Stomach (tissue), 9 donors: ENCODE measurements around the gene PRKCB. TPM values are rescaled to one million over a fixed set of nuclear protein-coding genes. Genes with fewer than 3 reads are reported as not detected.
"Not testable (repeated sequence)": the region's sequence is repeated elsewhere in the genome, so short reads cannot be mapped to it uniquely, and the experiment has no call there.

Experiments used
- DNase-seq, 2 donors: peaks; one replicate each; pipeline versions ENCODE4 v3.0.0 to v3.0.0-alpha.2; 2013 to 2019
- H3K27ac ChIP-seq, 5 donors: fragments of 200-600 bp in 4 of 5; sonication (generic) in 4 of 5; one replicate each; pipeline ENCODE4 v1.5.1; 2013 to 2019; ENCODE audit warnings: mild to moderate bottlenecking in 1 of 5, moderate library complexity in 1 of 5
- H3K27me3 ChIP-seq, 3 donors: fragments of 200-600 bp; sonication (generic); one replicate each; pipeline ENCODE4 v1.5.1; 2017 to 2019; ENCODE audit warnings: mixed run types in 1 of 3
- H3K36me3 ChIP-seq, 4 donors: fragments of 200-600 bp; sonication (generic); 1 replicate in 3 of 4; 2 replicates in 1 of 4; pipeline ENCODE4 v1.5.1; 2016 to 2019
- H3K4me1 ChIP-seq, 4 donors: fragments of 200-600 bp; sonication (generic); one replicate each; pipeline ENCODE4 v1.5.1; 2016 to 2019
- H3K4me3 ChIP-seq, 4 donors: fragments of 200-600 bp; sonication (generic) in 3 of 4; one replicate each; pipeline ENCODE4 v1.5.1; 2016 to 2019; ENCODE audit warnings: mild to moderate bottlenecking in 1 of 4
- H3K9me3 ChIP-seq, 4 donors: fragments of 200-600 bp; sonication (generic); one replicate each; pipeline ENCODE4 v1.5.1; 2016 to 2019
- EP300 ChIP-seq: sonication (generic); formaldehyde crosslinking; IDR thresholded peaks from one replicate; pipeline ENCODE4 v1.6.1; 2017; ENCODE audit warnings: antibody characterized with exemption
- POLR2A ChIP-seq, 4 donors: fragments of 450-650 bp; IDR thresholded peaks; one replicate each; pipeline ENCODE4 v1.6.1; 2016; ENCODE audit warnings: antibody characterized with exemption in 4 of 4, control low read depth in 2 of 4, mild to moderate bottlenecking in 1 of 4, moderate library complexity in 1 of 4
- POLR2AphosphoS5 ChIP-seq, 3 donors: sonication (generic); formaldehyde crosslinking; IDR thresholded peaks; one replicate each; pipeline ENCODE4 v1.6.1; 2016; ENCODE audit warnings: antibody characterized with exemption in 3 of 3
- WGBS, 5 donors: extraction: QIAGEN DNeasy Blood & Tissue Kit in 3 of 5; methylation state at CpG; one replicate each; pipeline versions ENCODE4 v1.1.5 to v1.1.7; 2013 to 2018; 5-methylcytosine and 5-hydroxymethylcytosine counted together
- intact Hi-C: fragments of 100-400 bp; cut with DNase I; formaldehyde crosslinking; loops from one replicate; pipeline ENCODE4 v1.15.1; 2023; ENCODE audit warnings: low total_unique reads
- polyA plus RNA-seq, 3 donors: library from polyadenylated mRNA; stranded (reverse); fragments of 200-250 nt; gene quantifications; one replicate each; pipeline ENCODE4 v1.2.3, GENCODE V29; 2013
- total RNA-seq, 5 donors: library from RNA; depleted of rRNA; stranded (reverse); fragments of >200 nt; gene quantifications; one replicate each; pipeline versions ENCODE4 v1.1.0 to v1.2.3, GENCODE V29; 2014 to 2016
- TF ChIP-seq, protein P1 (sequence below), 7 experiments: fragments of 450-650 bp in 4 of 7; fragments of 200-600 bp in 3 of 7; sonication (generic) in 3 of 7; IDR thresholded peaks; one replicate each; pipeline ENCODE4 v1.5.1; 2016 to 2019; ENCODE audit warnings: antibody characterized with exemption in 7 of 7, control low read depth in 2 of 7, mild to moderate bottlenecking in 1 of 7
- donor health status: healthy with polysubstance abuse.
- donor health status: Bipolar disorder and iron deficiency.
- donor health status: healthy.

Gene PRKCB
- total and polyA plus RNA-seq, 8 donors: 1.1 to 49.6 (median 14.7) TPM

DNA sequence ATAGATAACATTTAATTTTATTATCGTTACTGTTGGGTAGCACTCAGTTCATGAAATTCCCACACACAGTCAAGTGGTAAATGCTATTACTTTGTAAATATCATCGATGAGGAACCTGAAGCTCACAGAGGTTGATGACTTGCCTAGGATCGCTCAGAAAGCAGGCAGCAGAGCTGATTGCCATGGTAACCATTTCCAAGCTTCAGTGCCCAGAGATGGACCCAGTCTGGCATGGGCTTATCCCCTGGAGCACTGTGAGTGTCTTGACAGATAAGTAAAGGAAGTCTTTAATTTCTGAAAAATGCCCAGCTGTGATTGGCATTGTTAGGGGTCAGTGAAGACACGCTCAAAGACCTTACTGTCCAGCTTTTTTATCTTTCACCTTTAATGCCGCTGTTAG is 95.0 kb downstream of the PRKCB start:
- H3K4me3 ChIP-seq: no peak overlapping the region
- no peaks in the 10 kb centered on the region for H3K36me3 ChIP-seq
- no peaks in the 10 kb centered on the region for H3K9me3 ChIP-seq
- WGBS, 5 donors: 83 to 89% (median 85%) methylated on average over 5 of the region's 5 CpGs
- H3K27ac ChIP-seq: no peak overlapping the region
- DNase-seq: no peak
- no peak for TF ChIP-seq EP300
- no peak for TF ChIP-seq POLR2AphosphoS5 (IDR thresholded peaks at IDR 0.05)
- TF ChIP-seq, protein P1, sequence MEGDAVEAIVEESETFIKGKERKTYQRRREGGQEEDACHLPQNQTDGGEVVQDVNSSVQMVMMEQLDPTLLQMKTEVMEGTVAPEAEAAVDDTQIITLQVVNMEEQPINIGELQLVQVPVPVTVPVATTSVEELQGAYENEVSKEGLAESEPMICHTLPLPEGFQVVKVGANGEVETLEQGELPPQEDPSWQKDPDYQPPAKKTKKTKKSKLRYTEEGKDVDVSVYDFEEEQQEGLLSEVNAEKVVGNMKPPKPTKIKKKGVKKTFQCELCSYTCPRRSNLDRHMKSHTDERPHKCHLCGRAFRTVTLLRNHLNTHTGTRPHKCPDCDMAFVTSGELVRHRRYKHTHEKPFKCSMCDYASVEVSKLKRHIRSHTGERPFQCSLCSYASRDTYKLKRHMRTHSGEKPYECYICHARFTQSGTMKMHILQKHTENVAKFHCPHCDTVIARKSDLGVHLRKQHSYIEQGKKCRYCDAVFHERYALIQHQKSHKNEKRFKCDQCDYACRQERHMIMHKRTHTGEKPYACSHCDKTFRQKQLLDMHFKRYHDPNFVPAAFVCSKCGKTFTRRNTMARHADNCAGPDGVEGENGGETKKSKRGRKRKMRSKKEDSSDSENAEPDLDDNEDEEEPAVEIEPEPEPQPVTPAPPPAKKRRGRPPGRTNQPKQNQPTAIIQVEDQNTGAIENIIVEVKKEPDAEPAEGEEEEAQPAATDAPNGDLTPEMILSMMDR (IDR thresholded peaks at IDR 0.05): no peak
- no peak for TF ChIP-seq POLR2A (IDR thresholded peaks at IDR 0.05)
- intact Hi-C loops: no loop called here
- H3K4me1 ChIP-seq: no peaks in the 10 kb centered on the region
- peaks cover 0 to 8% (median 0%) of the 10 kb centered on the region in 3 donors for H3K27me3 ChIP-seq

DNA sequence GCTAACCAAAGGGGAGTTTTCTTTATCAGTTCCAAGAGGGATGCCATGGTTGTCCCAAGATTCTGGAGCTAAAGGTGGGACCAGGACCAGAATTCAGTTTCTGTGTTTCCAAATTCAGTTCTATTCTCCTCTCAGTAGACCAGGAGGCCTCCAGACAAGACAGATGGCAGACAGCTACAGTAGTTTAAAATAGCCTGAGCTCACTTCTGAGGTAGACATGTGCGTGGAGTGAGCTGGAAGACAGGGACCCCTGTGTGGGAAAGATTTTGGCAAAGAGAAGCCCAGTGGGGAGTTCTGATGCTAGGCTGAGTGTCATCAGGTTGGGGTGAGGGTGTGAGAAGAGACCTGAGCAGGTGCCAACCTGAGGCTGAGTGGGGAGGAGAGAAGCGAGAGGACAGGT is 95.4 kb downstream of the PRKCB start:
- DNase-seq: no peak
- Histone ChIP-seq H3K36me3 (no peaks in the 10 kb centered on the region), H3K27ac (no peak overlapping the region), H3K4me3 (no peak overlapping the region), H3K4me1 (no peaks in the 10 kb centered on the region), H3K9me3 (no peaks in the 10 kb centered on the region), H3K27me3 (peaks cover 0 to 8% (median 0%) of the 10 kb centered on the region in 3 donors)
- intact Hi-C loops: no loop called here
- TF ChIP-seq EP300 (no peak), POLR2AphosphoS5 (IDR thresholded peaks at IDR 0.05) (no peak), POLR2A (IDR thresholded peaks at IDR 0.05) (no peak)
- TF ChIP-seq, protein P1 (IDR thresholded peaks at IDR 0.05): no peak
- 79 to 94% (median 91%) methylated on average over 2 of the region's 2 CpGs for WGBS, 5 donors

DNA sequence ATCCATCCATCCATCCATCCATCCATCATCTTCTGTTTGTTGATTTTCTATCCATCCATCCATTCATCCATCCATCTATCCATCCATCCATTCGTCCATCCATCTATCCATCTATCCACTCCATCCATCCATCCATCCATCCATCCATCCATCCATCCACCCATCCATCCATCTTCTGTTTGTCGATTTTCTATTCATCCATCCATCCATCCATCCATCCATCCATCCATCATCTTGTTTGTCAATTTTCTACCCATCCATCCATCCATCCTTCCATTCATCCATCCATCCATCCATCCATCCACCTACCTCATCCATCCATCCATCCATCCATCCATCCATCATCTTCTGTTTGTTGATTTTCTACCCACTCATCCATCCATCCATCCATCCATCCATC is 97.9 kb downstream of the PRKCB start:
- WGBS, 5 donors: 65 to 82% (median 74%) methylated on average over 2 of the region's 2 CpGs
- H3K9me3 ChIP-seq, intact Hi-C loops, H3K36me3 ChIP-seq, H3K4me3 ChIP-seq, H3K27ac ChIP-seq, DNase-seq, H3K27me3 ChIP-seq, H3K4me1 ChIP-seq: not testable (repeated sequence)

DNA sequence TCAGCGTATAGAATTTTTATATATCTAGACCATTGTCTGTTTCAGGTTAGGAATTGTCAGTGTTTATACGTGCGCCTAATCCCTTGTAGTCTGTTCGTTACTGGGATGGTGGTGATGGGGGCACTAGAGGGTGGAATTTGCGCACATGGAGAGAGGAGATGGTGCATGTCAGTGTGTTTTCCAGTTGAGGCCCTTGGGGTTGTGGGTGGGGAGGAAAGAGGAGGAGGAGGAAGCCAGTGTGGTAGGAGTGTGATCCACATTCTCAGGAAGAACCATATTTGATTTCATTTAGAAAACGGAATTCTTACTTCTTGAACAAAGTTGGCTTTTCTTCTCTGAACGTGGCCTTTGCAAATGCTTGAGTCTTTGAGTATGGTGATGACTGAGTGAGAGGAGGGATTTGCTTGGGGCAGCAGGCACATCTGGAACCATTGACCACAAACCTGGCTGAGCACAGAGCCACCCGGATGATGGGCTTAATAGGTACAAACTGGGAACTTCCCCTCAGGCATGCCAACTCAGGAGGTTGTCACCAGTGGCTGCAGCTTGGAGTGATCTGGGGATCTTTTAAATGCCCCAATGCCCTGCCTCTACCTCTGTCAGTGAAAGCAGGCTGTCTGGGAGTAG is 98.9 kb downstream of the PRKCB start:
- intact Hi-C loops: no loop called here
- TF ChIP-seq, protein P1 (IDR thresholded peaks at IDR 0.05): no peak
- no peak for TF ChIP-seq POLR2AphosphoS5 (IDR thresholded peaks at IDR 0.05)
- TF ChIP-seq POLR2A (IDR thresholded peaks at IDR 0.05): no peak
- no peak for TF ChIP-seq EP300
- Histone ChIP-seq H3K4me1 (peaks cover 0 to under 1% (median 0%) of the 10 kb centered on the region in 4 donors), H3K4me3 (no peak overlapping the region), H3K27ac (no peak overlapping the region), H3K9me3 (no peaks in the 10 kb centered on the region), H3K36me3 (no peaks in the 10 kb centered on the region), H3K27me3 (peaks cover 0 to 8% (median 0%) of the 10 kb centered on the region in 3 donors)
- 83 to 87% (median 85%) methylated on average over 8 of the region's 8 CpGs for WGBS, 5 donors
- DNase-seq: no peak

DNA sequence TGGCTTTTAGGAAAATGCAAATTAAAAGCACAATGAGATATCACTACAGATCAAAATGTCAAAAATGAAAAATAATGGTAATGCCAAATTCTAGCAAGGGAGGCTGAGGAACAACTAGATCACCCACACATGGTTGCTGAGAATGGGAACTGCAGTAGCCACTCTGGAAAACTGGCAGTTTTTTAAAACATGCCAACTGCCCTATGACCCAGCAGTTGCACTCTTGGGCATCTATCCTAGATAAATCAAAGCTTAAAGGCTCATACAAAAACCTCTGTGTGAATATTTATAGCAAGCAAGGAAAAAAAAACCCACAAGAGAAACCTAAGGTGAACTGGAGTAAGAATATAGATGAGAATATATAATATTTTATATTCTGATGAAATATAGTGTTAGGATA is 104.3 kb downstream of the PRKCB start:
- intact Hi-C loops: no loop called here
- TF ChIP-seq EP300: no peak
- TF ChIP-seq, protein P1 (IDR thresholded peaks at IDR 0.05): no peak
- TF ChIP-seq POLR2AphosphoS5 (IDR thresholded peaks at IDR 0.05): no peak
- TF ChIP-seq POLR2A (IDR thresholded peaks at IDR 0.05): no peak
- DNase-seq: no peak
- Histone ChIP-seq H3K27ac (no peak overlapping the region), H3K9me3 (no peaks in the 10 kb centered on the region), H3K4me3 (no peak overlapping the region), H3K36me3 (no peaks in the 10 kb centered on the region), H3K27me3 (peaks cover 0 to 4% (median 0%) of the 10 kb centered on the region in 3 donors), H3K4me1 (peaks cover 0 to 7% (median 0%) of the 10 kb centered on the region in 4 donors)
